ENCODE results near the gene NREP.

Gene NREP

DNA sequence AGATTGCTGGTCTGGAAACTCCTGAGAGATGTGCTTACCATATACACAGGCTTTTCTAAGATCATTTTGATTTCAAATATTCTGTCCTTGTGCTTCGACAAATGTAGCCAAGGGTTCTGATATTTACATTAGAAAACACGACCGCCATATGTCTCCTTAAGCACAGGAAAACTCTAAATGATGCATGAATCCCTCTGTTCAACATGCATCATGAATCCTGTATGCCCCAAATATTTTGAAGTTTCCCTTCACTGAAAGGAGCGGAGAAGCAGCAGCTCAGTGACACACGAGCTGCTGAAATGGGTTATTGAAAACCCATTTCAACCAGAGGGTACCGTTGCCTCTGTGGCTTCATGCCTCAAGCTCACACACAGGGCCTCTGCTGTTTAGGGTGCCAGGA is 74.4 kb downstream of the NREP start:
- DNase-seq (ENCODE audit: low spot score): no peak
- TF ChIP-seq, protein P1, sequence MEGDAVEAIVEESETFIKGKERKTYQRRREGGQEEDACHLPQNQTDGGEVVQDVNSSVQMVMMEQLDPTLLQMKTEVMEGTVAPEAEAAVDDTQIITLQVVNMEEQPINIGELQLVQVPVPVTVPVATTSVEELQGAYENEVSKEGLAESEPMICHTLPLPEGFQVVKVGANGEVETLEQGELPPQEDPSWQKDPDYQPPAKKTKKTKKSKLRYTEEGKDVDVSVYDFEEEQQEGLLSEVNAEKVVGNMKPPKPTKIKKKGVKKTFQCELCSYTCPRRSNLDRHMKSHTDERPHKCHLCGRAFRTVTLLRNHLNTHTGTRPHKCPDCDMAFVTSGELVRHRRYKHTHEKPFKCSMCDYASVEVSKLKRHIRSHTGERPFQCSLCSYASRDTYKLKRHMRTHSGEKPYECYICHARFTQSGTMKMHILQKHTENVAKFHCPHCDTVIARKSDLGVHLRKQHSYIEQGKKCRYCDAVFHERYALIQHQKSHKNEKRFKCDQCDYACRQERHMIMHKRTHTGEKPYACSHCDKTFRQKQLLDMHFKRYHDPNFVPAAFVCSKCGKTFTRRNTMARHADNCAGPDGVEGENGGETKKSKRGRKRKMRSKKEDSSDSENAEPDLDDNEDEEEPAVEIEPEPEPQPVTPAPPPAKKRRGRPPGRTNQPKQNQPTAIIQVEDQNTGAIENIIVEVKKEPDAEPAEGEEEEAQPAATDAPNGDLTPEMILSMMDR (IDR thresholded peaks at IDR 0.05; ENCODE audit: extremely low read depth, missing control alignments): no peak

- no peak for DNase-seq (ENCODE audit: low spot score)
Measured at GRCh38 chr5:111682121-111682520, 74.9 kb downstream of the NREP start.

DNA sequence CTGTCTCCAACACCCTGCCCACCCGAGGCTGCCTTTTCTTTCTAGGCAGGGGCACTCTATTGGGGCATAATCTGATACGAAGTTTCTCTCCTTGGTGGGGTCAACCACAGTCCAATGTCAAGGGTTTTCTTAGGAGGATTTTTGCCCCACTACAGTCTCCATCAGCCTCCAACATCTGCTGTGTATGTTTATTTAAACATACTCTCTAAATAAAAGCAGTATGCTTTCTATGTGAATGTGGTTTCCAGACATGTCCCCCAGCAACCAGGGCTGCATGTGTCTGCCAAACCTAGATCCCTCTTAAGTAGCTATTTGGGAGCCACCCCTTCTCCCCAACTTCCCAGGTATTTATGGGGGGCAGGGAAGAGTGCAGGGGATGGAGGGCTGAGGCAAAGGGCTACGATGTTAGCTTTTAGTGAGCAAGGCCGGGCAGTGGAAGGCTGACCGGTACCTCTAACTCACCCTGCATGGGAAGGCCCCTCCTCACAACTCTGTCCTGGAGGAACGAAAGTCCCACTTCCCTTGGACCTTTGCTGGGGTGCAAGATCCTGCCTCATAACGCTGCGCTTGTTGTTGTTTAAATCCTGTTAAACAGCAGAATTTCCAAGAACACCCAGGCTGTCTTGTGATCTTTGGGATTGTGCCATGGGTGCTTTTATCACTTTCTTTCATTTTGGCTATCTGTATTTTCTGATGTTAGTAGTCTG is 75.4 kb downstream of the NREP start:
- TF ChIP-seq, protein P1 (IDR thresholded peaks at IDR 0.05; ENCODE audit: extremely low read depth, missing control alignments): no peak
- DNase-seq (ENCODE audit: low spot score): no peak

More at GRCh38 chr5:111682121-111682520, 74.9 kb downstream of the NREP start:
- TF ChIP-seq, protein P1 (IDR thresholded peaks at IDR 0.05; ENCODE audit: extremely low read depth, missing control alignments): no peak

DNA sequence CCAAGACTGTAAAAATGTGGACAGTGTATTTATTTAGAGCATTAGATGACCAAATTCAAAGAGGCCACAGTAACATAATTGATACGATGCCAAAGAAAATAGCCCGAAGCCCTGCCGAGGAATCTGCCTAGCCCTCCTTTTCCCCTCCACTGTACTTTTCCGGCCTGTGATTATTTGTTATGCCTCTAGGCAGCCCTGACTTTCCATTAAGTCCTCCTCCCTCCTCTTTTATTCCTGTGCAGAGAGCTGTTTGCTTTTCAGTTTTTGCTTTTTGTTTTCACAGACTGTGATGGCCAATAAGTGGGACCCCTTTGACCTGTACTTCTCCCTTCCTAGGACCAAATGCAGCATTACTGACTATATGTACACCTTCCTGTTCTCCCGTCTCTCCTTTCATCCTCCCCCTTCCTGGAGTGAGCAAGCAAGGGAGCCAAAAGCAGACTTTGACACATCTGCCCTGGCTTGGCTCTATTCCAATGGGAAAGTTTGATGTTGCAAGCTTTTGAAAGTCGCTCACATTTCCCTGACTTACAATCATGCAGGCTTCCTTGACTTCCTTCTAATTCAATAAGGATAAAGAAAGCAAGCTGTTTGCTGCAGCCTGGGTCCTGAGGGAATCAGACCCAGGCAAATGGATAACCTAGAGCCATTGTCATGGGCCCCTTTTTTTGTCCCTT is 76.1 kb downstream of the NREP start:
- TF ChIP-seq, protein P1 (IDR thresholded peaks at IDR 0.05; ENCODE audit: extremely low read depth, missing control alignments): no peak
- no peak for DNase-seq (ENCODE audit: low spot score)

DNA sequence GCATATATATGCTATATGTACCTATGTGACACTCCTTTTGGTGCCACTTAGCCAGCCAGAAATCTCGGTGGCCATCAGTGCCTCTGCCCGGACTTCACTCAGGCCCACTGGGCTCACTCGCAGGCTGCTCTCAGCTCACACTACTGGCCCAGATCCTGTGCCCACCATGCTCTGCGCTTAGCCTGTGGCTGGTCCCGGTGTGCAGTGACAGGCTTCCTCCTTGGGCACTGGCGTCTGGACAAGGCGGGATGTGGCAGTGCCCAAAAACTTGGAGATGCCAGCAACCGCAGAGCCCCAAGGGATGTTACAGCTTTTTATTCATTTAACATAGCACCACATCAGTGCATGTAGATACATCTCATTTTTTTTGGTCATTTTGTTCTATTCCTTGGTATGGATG is 77.4 kb downstream of the NREP start:
- no peak for DNase-seq (ENCODE audit: low spot score)
- TF ChIP-seq, protein P1 (IDR thresholded peaks at IDR 0.05; ENCODE audit: extremely low read depth, missing control alignments): no peak
